Upper lobe of right lung (tissue), 1 donor: Measurements from ENCODE around the gene DENND5A. TPM values are rescaled to one million over a fixed set of nuclear protein-coding genes. Genes with fewer than 3 reads are reported as not detected.
A peak's percentile ranks its signal among the peaks of the same experiment; 100 is the strongest.

ENCODE experiments used
- ATAC-seq: fragments of 200-7000 bp; cut with Tn5 transposase; one replicate; pipeline ENCODE4 v1.9.1; 2020; ENCODE audit warnings: mild to moderate bottlenecking, moderate library complexity
- DNase-seq: peaks from one replicate; pipeline ENCODE4 v3.0.0-alpha.2; 2020
- H3K27ac ChIP-seq: fragments of 200-600 bp; one replicate; pipeline ENCODE4 v1.8.0; 2022
- H3K27me3 ChIP-seq: fragments of 200-600 bp; one replicate; pipeline ENCODE4 v1.8.0; 2022; ENCODE audit warnings: mild to moderate bottlenecking
- H3K36me3 ChIP-seq: fragments of 200-600 bp; one replicate; pipeline ENCODE4 v1.8.0; 2022
- H3K4me1 ChIP-seq: fragments of 200-600 bp; one replicate; pipeline ENCODE4 v1.8.0; 2022
- H3K4me3 ChIP-seq: fragments of 200-600 bp; one replicate; pipeline ENCODE4 v1.8.0; 2022; ENCODE audit warnings: mild to moderate bottlenecking
- H3K9me3 ChIP-seq: fragments of 200-600 bp; one replicate; pipeline ENCODE4 v1.8.0; 2022
- intact Hi-C: fragments of 100-400 bp; cut with DNase I; formaldehyde crosslinking; loops from one replicate; pipeline ENCODE4 v1.11.0; 2022
- total RNA-seq: library from RNA; stranded (reverse); fragmentation: NEBNext Ultra II Directional; extraction: Animal tissue kit (Norgen Biotek cat#: 25700); gene quantifications from one replicate; pipeline ENCODE4 v1.2.1, GENCODE V29; 2021
- TF ChIP-seq, protein P1 (sequence below): fragments of 200-600 bp; IDR thresholded peaks from one replicate; pipeline ENCODE4 v1.8.0; 2022; ENCODE audit warnings: antibody characterized with exemption
- donor health status: DM: no; HTN: yes; CAD: no; lungs with severe emphysema.

The DENND5A gene
- total RNA-seq, 1 donor from 2014 or later, result 90.8 TPM

DNA sequence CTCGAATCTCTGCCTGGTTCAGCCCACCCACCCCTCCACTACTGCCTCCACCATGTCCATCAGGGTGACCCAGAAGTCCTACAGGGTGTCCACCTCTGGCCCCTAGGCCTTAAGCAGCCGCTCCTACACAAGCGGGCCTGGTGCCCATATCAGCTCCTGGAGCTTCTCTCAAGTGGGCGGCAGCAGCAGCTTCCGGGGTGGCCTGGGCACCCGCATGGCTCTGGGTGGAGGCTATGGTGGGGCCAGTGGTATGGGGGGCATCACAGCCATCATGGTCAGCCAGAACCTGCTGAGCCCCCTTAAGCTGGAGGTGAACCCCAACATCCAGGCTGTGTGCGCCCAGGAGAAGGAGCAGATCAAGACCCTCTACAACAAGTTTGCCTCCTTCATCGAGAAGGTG lies 170.7 kb downstream of the DENND5A start:
- no peak for ATAC-seq
- H3K36me3 ChIP-seq, result no peaks in the 10 kb centered on the region
- no peak overlapping the region for H3K27ac ChIP-seq
- H3K4me1 ChIP-seq, result no peaks in the 10 kb centered on the region
- no peak for DNase-seq
- TF ChIP-seq, protein P1, sequence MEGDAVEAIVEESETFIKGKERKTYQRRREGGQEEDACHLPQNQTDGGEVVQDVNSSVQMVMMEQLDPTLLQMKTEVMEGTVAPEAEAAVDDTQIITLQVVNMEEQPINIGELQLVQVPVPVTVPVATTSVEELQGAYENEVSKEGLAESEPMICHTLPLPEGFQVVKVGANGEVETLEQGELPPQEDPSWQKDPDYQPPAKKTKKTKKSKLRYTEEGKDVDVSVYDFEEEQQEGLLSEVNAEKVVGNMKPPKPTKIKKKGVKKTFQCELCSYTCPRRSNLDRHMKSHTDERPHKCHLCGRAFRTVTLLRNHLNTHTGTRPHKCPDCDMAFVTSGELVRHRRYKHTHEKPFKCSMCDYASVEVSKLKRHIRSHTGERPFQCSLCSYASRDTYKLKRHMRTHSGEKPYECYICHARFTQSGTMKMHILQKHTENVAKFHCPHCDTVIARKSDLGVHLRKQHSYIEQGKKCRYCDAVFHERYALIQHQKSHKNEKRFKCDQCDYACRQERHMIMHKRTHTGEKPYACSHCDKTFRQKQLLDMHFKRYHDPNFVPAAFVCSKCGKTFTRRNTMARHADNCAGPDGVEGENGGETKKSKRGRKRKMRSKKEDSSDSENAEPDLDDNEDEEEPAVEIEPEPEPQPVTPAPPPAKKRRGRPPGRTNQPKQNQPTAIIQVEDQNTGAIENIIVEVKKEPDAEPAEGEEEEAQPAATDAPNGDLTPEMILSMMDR, result no peak
- H3K9me3 ChIP-seq, result no peaks in the 10 kb centered on the region
- intact Hi-C loops, result no loop called here
- H3K4me3 ChIP-seq, result no peak overlapping the region
- peaks cover 7% of the 10 kb centered on the region for H3K27me3 ChIP-seq

DNA sequence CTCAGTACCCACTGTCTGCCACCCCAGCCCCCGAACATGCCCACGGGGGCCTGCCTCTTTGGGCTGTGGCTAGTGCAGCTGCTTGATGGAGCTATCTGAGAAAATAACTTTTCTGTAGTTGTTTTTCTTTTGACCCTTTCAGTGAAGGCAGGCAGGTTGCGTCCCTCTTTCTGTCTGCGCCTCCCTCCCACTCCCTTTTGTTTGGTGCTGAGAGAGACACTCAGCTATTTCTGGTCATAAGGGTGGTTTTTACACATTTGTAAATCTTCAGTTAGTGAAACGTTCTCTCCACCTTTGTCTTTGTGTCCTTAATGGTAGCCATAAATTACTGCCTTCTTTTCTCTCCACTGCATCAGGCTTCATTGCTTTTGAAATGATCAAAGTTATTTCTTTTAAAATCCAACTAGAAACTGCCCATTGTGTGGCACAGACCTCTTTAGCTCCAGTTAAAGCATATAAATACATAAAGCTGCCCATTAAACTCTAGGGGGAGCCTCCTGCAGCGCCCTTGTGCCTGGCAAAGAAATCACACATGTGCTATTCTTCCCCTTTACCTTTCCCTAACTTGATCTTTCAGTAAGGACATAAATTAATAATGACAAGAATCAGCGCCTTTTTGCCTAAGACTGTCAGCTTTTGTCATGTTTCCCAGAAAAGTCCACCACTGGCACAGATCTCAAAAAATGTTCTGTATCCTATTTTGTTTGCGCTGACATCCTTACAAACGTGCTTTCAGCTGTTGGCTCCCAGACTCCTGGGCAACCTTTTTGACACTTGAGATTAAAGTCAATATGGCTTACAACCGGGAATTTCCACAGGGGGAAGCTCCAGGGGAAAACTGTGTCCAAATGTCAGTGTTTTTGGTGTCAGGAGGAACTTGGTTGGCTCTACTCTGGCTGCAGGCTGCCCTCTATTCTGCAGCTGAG lies 172.0 kb downstream of the DENND5A start:
- Histone ChIP-seq H3K27ac (no peak overlapping the region), H3K4me1 (no peaks in the 10 kb centered on the region), H3K4me3 (no peak overlapping the region), H3K9me3 (no peaks in the 10 kb centered on the region), H3K27me3 (peaks cover 7% of the 10 kb centered on the region), H3K36me3 (no peaks in the 10 kb centered on the region)
- TF ChIP-seq, protein P1, result peak; percentile 30
- ATAC-seq (no peak), DNase-seq (no peak)
- intact Hi-C loops, result no loop called here

- Histone ChIP-seq H3K36me3 (no peaks in the 10 kb centered on the region), H3K4me1 (no peaks in the 10 kb centered on the region), H3K27me3 (peaks cover 7% of the 10 kb centered on the region), H3K4me3 (peak overlapping the region; percentile 51), H3K9me3 (no peaks in the 10 kb centered on the region), H3K27ac (no peak overlapping the region)
- TF ChIP-seq, protein P1, result no peak
- ATAC-seq (no peak), DNase-seq (no peak)
- intact Hi-C loops, result no loop called here
Observed at GRCh38 chr11:9092072-9092471, 173.1 kb downstream of the DENND5A start.

DNA sequence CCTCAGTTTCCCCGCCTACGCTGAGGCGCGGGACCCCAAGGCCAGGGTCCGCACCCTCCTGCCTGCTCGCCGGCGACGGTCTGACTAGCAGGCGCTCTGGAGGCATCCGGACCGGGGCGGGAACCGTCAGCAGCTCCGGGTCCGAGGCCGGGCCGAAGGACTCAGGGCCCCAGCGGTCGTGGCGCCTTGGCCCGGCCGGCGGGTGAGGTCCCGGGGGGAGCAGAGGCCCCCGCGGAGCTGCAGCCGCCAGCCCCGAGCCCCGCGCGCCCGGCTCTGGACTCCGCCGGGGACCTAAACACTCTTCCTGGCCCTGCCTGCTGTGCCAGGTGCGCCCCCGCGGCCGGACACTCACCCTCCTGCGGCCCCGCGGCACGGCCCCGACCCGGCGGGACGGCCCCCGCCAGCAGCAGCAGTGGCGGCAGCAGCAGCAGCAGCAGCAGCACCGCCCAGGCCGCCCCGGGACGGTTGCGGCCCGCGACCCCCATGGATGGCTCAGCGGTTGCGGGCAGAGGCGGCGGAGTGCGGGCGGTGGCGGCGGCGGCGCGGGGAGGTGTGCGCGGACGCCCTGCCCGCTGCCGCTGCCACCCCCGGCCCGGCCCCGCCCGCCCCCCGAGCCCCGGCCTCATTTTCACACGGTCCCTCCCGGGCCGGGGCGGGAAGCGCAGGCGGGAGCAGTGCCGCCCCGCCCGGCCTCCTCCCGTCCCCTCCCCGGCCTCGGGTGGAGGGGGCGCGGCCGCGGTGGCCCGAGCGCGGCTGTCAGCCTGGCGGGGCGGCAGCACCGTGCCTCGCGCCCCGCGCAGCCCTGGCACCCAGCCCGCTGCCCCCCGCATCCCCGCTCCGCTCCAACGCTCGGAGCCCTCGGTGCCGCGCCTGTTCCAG lies 173.9 kb downstream of the DENND5A start, which contains the start of gene SCUBE2:
TSS of gene SCUBE2 (minus strand) at position 556 of the 879 bp plus-strand sequence. CDS start at position 485, 71 bp downstream.
- no peaks in the 10 kb centered on the region for H3K9me3 ChIP-seq
- H3K36me3 ChIP-seq, result no peaks in the 10 kb centered on the region
- H3K27me3 ChIP-seq, result peaks cover 7% of the 10 kb centered on the region
- no peak within 1 kb of the TSS for H3K27ac ChIP-seq
- TF ChIP-seq, protein P1, result no peak
- DNase-seq, result no peak
- H3K4me3 ChIP-seq, result peak within 1 kb of the TSS; percentile 51
- intact Hi-C loops, result no loop called here
- ATAC-seq, result peak; percentile 64
- no peaks in the 10 kb centered on the region for H3K4me1 ChIP-seq

- DNase-seq, result no peak
- no peak overlapping the region for H3K27ac ChIP-seq
- intact Hi-C loops, result no loop called here
- ATAC-seq, result no peak
- TF ChIP-seq, protein P1, result no peak
- H3K4me3 ChIP-seq, result peak overlapping the region; percentile 51
- H3K27me3 ChIP-seq, result peaks cover 7% of the 10 kb centered on the region
- H3K4me1 ChIP-seq, result no peaks in the 10 kb centered on the region
- H3K9me3 ChIP-seq, result no peaks in the 10 kb centered on the region
- no peaks in the 10 kb centered on the region for H3K36me3 ChIP-seq
Observed at GRCh38 chr11:9090488-9091043, 174.6 kb downstream of the DENND5A start.
